Activated T-helper 1 cell treated with Interleukin-2 at 50 U/mL for 16 hours (primary cell): Measurements from ENCODE around the gene CHPT1.
"Not testable (repeated sequence)": the region's sequence is repeated elsewhere in the genome, so short reads cannot be mapped to it uniquely, and the experiment has no call there.

Experiments
- DNase-seq: peaks from one replicate; pipeline ENCODE4 v3.0.0-alpha.2; 2020; ENCODE audit warnings: low read depth

Gene CHPT1

GRCh38 chr12:101697197-101697929 lies at the start of gene CHPT1:
Gene CHPT1 (plus strand): TSS chr12:101697640. CDS start chr12:101697862, 222 bp downstream.
- DNase-seq, result peak; percentile 46

GRCh38 chr12:101647711-101648110 lies 49.7 kb upstream of the CHPT1 start:
- no peak for DNase-seq

DNA sequence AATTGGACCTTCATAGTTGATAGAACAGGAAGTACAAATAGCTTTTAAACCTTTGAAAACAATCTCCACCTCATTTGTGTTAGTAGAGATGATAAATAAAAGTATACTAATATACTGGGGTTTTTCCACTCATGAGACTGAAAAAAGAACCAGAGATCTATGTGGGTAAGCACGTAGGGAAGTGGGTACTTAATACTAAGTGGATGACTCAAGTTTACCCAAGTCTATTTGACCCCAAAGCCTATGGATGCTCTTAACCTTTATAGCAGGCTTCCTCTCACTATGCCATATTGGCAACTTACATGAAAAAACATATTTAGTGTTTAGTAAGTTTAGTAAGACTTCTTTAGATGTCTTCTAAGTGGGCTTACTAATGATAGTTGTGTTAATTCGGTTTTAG lies 49.2 kb upstream of the CHPT1 start:
- no peak for DNase-seq

DNA sequence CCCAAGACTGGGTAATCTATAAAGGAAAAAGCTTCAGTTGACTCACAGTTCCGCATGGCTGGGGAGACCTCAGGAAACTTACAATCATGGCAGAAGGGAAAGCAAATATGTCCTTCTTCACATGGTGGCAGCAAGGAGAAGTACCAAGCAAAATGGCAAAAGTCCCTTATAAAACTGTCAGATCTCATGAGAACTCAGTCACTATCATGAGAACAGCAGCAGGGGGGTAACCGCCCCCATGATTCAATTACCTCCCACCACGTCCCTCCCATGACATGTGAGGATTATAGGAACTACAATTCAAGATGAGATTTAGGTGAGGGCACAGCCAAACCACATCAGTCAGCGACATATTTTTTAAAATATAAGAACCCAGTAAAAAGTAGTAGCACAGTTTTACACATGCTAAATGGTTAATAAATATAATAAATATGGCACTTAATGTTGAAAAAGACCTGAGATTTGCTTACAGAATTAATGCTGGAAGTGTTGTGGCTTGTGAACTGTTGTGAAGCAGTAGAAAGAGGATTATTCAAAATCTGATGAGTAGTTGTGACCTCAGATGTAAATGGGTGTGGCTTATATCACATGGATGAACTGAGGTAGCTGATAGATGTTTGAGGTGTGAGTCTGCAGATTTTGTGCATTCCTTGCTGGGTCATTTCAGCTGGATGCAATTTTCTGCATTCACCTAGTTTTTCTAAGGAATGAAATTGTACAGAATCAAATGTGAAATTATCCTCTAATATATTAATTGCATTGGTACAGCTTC lies 46.9 kb upstream of the CHPT1 start:
- DNase-seq, result no peak

GRCh38 chr12:101653030-101653429 lies 44.4 kb upstream of the CHPT1 start:
- DNase-seq, result no peak

DNA sequence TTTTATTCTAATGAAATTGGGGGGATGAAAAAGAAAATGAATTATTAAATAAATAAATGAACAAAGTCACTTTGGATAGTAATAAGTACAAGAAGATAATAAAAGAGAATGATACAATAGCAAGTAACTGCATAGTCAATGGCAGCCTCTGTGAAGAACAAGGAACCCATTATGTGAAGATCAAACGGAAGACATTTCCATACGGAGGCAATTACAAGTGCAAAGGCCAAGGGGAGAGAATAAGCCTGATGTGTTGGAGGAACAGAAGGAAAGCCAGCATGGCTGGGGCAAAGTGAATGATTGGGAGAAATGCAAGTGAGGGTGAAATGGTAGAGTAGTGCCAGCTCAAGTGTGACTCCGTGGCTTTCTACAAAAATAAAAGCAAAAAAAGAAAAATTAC lies 43.9 kb upstream of the CHPT1 start:
- DNase-seq, result no peak

- no peak for DNase-seq
Observed at GRCh38 chr12:101654442-101654841, 43.0 kb upstream of the CHPT1 start.

GRCh38 chr12:101655393-101655792 lies 42.0 kb upstream of the CHPT1 start:
- no peak for DNase-seq

GRCh38 chr12:101660662-101661061 lies 36.8 kb upstream of the CHPT1 start:
- not testable (repeated sequence) for DNase-seq

DNA sequence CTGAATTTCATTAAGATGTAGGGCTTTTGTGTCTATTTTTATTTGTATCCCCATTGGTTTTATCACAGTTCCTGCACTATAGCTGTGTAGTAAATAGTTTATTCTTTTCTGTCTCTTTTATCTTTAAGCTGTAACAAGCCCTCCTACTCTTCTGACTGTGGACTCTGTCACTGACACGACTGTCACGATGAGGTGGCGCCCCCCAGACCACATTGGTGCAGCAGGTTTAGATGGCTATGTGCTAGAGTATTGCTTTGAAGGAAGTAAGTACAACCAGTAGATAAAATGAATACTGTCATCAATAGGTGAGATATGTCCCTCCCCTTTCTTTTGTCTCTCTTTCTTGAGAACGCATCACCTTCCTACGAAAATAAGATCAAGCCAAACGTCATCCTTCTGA lies 34.1 kb upstream of the CHPT1 start:
- no peak for DNase-seq

- DNase-seq, result no peak
Observed at GRCh38 chr12:101664992-101665391, 32.4 kb upstream of the CHPT1 start.

DNA sequence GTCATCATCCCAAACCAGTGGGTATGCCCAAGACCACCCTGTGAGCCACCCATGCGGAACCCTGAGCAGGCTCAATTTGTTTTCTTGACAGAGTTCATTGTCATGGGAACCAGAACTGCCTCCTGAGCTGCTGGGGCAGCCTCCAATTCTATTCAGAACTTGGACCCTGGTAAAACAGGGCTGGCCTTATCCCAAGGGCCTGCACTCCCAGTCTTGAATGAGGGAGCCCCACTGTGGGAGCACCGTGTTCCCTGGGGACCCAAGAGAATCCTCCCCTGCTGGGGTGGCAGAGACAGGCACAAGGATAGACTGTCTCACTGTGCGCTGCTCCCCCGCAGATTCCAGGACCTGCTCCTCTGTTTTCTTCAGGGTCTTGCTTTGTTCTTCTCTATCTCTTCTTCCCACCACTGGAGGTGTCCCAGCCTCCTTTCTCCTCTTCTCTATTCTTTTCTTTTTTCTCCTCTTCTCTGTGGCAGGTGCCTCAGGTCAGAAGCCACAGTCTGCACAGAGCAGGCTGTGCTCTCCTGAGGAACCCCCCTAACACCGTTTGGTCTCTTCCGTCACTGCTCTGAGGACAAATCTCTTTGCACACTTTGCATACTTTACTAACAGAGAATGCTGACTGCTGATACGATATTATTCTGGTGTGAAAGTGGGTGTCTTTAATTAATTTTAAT lies 31.2 kb upstream of the CHPT1 start:
- DNase-seq, result no peak

DNA sequence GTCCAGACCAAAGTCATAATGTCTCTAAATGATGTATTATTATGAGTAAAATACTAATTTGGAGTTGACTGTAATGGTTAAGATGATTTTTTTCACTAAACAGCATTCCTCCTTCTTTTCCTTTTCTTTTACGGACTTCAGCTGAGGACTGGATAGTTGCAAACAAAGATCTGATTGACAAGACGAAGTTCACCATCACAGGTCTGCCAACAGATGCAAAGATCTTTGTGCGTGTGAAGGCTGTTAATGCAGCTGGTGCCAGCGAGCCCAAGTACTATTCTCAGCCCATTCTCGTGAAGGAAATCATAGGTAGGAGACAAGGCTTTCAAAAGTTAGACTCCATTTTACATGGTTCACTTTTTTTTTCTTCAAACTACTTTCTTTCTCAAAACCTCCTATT lies 29.8 kb upstream of the CHPT1 start:
- no peak for DNase-seq

GRCh38 chr12:101670007-101670671 lies 27.3 kb upstream of the CHPT1 start:
- DNase-seq, result no peak

DNA sequence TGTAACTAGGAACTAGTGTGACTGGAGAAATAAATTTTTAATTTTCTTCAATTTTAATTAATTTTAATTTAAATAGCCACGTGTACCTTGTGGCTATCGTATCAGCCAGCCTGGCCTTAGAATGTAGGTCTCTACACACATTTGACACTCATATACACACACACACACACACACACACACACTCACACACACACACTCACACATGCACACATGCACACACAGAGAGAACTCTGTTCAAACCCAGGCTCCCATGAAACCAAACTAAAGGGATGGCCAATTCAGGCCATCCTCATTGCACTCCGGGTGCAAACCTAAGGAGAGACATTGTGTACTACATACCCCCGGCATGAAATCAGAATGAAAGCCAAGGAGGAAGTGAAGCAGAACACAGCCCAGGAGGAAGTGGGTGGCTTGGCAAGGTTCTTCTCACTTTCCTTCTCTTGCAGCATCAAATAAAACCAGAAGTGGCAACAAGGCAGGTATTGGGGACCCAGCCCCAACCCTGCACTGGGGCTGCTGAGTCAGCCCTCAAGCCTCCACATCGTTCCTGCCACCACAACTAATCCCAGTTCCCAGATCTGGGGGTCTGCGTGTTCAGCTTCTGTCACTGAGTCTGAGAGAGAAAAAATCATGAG lies 26.2 kb upstream of the CHPT1 start:
- no peak for DNase-seq

GRCh38 chr12:101671833-101672232 lies 25.6 kb upstream of the CHPT1 start:
- no peak for DNase-seq

GRCh38 chr12:101675555-101675954 lies 21.9 kb upstream of the CHPT1 start:
- no peak for DNase-seq

- DNase-seq, result not testable (repeated sequence)
Observed at GRCh38 chr12:101676497-101676896, 20.9 kb upstream of the CHPT1 start.

GRCh38 chr12:101678081-101678480 lies 19.4 kb upstream of the CHPT1 start:
- DNase-seq, result no peak

- no peak for DNase-seq
Observed at GRCh38 chr12:101680240-101680639, 17.2 kb upstream of the CHPT1 start.

- no peak for DNase-seq
Observed at GRCh38 chr12:101680647-101681046, 16.8 kb upstream of the CHPT1 start.

GRCh38 chr12:101681627-101682026 lies 15.8 kb upstream of the CHPT1 start:
- DNase-seq, result not testable (repeated sequence)
